Uterus (tissue), 4 donors: ENCODE results near the gene BTBD9. TPM values are rescaled to one million over a fixed set of nuclear protein-coding genes. Genes with fewer than 3 reads are reported as not detected.

Experiments
- DNase-seq, 2 donors: peaks; one replicate each; pipeline ENCODE4 v3.0.0-alpha.2; 2019 to 2020
- H3K27ac ChIP-seq, 2 donors: fragments of 200-600 bp; sonication (generic); 1 replicate in 1 of 2; 2 replicates in 1 of 2; pipeline ENCODE4 v1.5.1; 2016 to 2018
- H3K27me3 ChIP-seq, 2 donors: fragments of 200-600 bp; sonication (generic); one replicate each; pipeline ENCODE4 v1.5.1; 2018 to 2019; ENCODE audit warnings: control low read depth in 1 of 2
- H3K36me3 ChIP-seq, 2 donors: fragments of 200-600 bp; sonication (generic); one replicate each; pipeline ENCODE4 v1.5.1; 2019; ENCODE audit warnings: control low read depth in 1 of 2
- H3K4me1 ChIP-seq, 2 donors: fragments of 200-600 bp; sonication (generic); one replicate each; pipeline ENCODE4 v1.5.1; 2018 to 2019; ENCODE audit warnings: control low read depth in 1 of 2
- H3K4me3 ChIP-seq, 2 donors: fragments of 200-600 bp; sonication (generic); 1 replicate in 1 of 2; 2 replicates in 1 of 2; pipeline ENCODE4 v1.5.1; 2018 to 2019; ENCODE audit warnings: mild to moderate bottlenecking in 1 of 2
- H3K9me3 ChIP-seq, 2 donors: fragments of 200-600 bp; sonication (generic); one replicate each; pipeline ENCODE4 v1.5.1; 2019; ENCODE audit warnings: control low read depth in 1 of 2
- CTCF ChIP-seq, 4 experiments: fragments of 200-600 bp in 2 of 4; fragments of 450-650 bp in 2 of 4; sonication (generic) in 2 of 4; IDR thresholded peaks; one replicate each; pipeline ENCODE4 v1.5.1; 2016 to 2019; ENCODE audit warnings: antibody characterized with exemption in 4 of 4, mild to moderate bottlenecking in 2 of 4, moderate library complexity in 1 of 4
- POLR2A ChIP-seq, 2 donors: fragments of 450-650 bp; IDR thresholded peaks; one replicate each; pipeline ENCODE4 v1.6.1; 2016; ENCODE audit warnings: antibody characterized with exemption in 2 of 2, mild to moderate bottlenecking in 1 of 2, moderate library complexity in 1 of 2
- intact Hi-C: fragments of 100-400 bp; cut with DNase I; formaldehyde crosslinking; loops from one replicate; pipeline ENCODE4 v1.15.1; 2023; ENCODE audit warnings: low total_unique reads
- total RNA-seq, 4 donors: library from RNA; depleted of rRNA in 3 of 4; stranded (reverse); fragments of >200 nt in 3 of 4; gene quantifications; one replicate each; pipeline versions ENCODE4 v1.1.0 to v1.2.4, GENCODE V29; 2014 to 2023
- donor health status: DM: yes; HTN: yes; CAD: no.

Gene BTBD9
- total RNA-seq, 4 donors from 2014 or later = 10.3 to 50.3 (median 34.4) TPM

GRCh38 chr6:38163186-38164130 is 476.3 kb downstream of the BTBD9 start:
- DNase-seq = no peak
- Histone ChIP-seq H3K27ac (no peak overlapping the region), H3K4me1 (no peaks in the 10 kb centered on the region), H3K27me3 (no peaks in the 10 kb centered on the region), H3K9me3 (no peaks in the 10 kb centered on the region), H3K4me3 (no peak overlapping the region), H3K36me3 (no peaks in the 10 kb centered on the region)
- TF ChIP-seq POLR2A (IDR thresholded peaks at IDR 0.05) (no peak), CTCF (IDR thresholded peaks at IDR 0.05) (no peak)
- intact Hi-C loops = no loop called here

GRCh38 chr6:38162493-38163185 is 477.1 kb downstream of the BTBD9 start:
- intact Hi-C loops = no loop called here
- Histone ChIP-seq H3K27ac (no peak overlapping the region), H3K36me3 (no peaks in the 10 kb centered on the region), H3K9me3 (no peaks in the 10 kb centered on the region), H3K27me3 (no peaks in the 10 kb centered on the region), H3K4me1 (no peaks in the 10 kb centered on the region), H3K4me3 (no peak overlapping the region)
- TF ChIP-seq POLR2A (IDR thresholded peaks at IDR 0.05) (no peak), CTCF (IDR thresholded peaks at IDR 0.05) (no peak)
- no peak for DNase-seq

GRCh38 chr6:38161754-38162492 is 477.8 kb downstream of the BTBD9 start:
- intact Hi-C loops = no loop called here
- Histone ChIP-seq H3K4me3 (no peak overlapping the region), H3K27me3 (no peaks in the 10 kb centered on the region), H3K9me3 (no peaks in the 10 kb centered on the region), H3K27ac (no peak overlapping the region), H3K36me3 (no peaks in the 10 kb centered on the region), H3K4me1 (no peaks in the 10 kb centered on the region)
- DNase-seq = no peak
- no peak for TF ChIP-seq POLR2A (IDR thresholded peaks at IDR 0.05)

- Histone ChIP-seq H3K4me3 (no peak overlapping the region), H3K27ac (no peak overlapping the region), H3K36me3 (no peaks in the 10 kb centered on the region), H3K4me1 (no peaks in the 10 kb centered on the region), H3K9me3 (no peaks in the 10 kb centered on the region), H3K27me3 (no peaks in the 10 kb centered on the region)
- intact Hi-C loops = no loop called here
- TF ChIP-seq CTCF (IDR thresholded peaks at IDR 0.05) = no peak
- TF ChIP-seq POLR2A (IDR thresholded peaks at IDR 0.05) = no peak
- DNase-seq = no peak
Observed at GRCh38 chr6:38161331-38161730, 478.4 kb downstream of the BTBD9 start.

GRCh38 chr6:38160831-38161230 is 478.9 kb downstream of the BTBD9 start:
- DNase-seq = no peak
- H3K4me3 ChIP-seq = no peak overlapping the region
- no peaks in the 10 kb centered on the region for H3K9me3 ChIP-seq
- TF ChIP-seq POLR2A (IDR thresholded peaks at IDR 0.05) (no peak), CTCF (IDR thresholded peaks at IDR 0.05) (no peak)
- intact Hi-C loops = no loop called here
- H3K27me3 ChIP-seq = no peaks in the 10 kb centered on the region
- no peaks in the 10 kb centered on the region for H3K36me3 ChIP-seq
- H3K4me1 ChIP-seq = no peaks in the 10 kb centered on the region
- H3K27ac ChIP-seq = no peak overlapping the region
